Kidney glomerular epithelial cell (primary cell): ENCODE results near the gene MC3R.

ENCODE experiments used
- DNase-seq: peaks from one replicate; lab custom pipeline; 2025; lab: John Stamatoyannopoulos, UW

Gene MC3R

DNA sequence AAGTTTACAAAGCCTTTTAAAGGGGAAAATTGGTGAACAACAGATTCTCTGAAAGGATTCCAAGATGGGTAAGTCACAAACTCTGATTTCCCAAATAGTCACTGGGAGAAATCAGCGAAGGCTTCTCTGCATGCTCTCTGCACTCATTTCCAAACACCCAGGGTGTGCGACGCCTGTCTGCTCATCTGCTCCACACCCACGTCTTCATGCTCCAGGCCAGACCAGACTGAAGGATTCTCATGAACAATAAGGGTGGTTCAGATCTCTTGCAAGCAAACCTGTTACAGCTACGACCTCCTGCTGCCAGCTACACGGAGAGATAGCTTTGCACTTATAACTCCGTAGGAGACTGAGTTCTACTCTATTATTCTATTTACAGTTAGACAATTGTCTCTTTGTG lies 1.4 kb downstream of the MC3R start:
- no peak for DNase-seq

DNA sequence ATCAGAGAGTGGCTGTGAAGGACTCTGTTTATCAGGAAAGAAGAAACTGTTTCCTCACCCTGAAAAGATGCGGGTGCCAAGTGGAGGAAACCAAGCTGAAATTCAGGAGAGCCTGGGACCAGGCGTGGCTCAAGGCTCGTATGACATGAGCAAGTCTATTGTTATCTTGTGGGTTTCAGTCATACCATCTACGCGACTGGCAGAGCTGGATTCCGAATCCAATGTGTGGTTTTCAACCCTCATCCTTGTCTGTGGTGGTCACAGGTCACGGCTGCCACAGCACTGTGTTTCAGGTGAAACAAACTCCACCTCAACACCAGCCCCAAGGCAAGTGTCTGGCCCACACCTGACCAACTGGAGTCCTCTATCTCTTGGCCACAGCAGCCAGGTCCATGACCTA lies 9.1 kb downstream of the MC3R start:
- DNase-seq = no peak

GRCh38 chr20:56259948-56260347 lies 11.4 kb downstream of the MC3R start:
- no peak for DNase-seq

DNA sequence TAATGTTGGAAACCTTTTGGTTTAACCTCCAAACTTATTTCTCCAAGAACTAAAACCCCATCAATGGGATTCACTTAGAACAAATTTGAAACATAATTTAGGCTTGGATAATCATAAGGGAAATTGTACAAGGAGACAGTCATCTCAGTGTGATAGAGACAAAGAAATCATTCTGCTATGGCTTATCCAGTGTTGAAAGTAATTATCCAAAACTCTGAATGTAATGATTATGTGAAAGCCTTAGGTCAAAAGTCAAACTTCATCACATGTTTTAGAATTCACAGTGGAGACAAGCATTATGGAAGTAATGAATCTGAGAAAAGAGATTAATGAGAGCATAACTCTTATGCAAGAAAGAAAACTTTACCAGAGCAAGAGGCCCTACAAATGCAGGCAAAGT lies 20.0 kb downstream of the MC3R start:
- DNase-seq = no peak

- no peak for DNase-seq
These were observed 23.4 kb downstream of the MC3R start for GRCh38 chr20:56271974-56272373.

DNA sequence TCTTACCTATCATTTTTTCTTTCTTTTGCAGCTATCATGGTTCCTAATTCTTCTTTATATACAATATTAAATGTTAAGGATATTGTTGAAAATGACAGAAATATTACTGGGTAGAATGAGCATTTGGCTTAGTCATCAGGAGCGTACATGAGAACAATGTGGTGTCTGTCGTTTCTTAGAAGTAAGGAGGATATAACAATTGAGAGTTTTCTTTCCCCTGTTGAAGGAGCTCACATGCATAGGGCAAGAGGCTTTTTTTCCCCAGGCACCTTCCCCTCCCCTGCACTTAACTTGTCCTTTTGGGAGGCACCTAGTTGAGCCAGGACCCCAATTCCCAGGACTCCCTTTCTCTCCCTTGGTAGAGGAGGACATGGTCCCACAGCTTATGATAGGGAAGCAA lies 25.0 kb downstream of the MC3R start:
- no peak for DNase-seq

DNA sequence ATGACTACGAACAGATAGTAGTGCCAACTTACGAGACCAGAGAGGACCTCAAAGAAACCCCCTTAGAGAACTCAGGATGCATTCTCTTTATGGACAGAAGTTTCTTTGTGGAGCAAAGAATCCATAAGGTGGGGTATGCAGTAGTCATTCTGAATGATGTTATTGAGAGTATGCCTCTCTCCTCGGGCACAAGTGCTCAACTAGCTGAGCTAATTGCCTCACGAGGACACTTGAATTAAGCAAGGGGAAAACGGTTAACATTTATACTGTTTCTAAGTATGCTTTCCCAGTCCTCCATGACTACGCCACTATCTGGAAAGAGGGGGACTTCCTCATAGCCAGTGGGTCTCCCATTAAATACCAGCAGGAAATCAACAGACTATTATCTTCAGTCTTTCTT lies 25.6 kb downstream of the MC3R start:
- DNase-seq = no peak

DNA sequence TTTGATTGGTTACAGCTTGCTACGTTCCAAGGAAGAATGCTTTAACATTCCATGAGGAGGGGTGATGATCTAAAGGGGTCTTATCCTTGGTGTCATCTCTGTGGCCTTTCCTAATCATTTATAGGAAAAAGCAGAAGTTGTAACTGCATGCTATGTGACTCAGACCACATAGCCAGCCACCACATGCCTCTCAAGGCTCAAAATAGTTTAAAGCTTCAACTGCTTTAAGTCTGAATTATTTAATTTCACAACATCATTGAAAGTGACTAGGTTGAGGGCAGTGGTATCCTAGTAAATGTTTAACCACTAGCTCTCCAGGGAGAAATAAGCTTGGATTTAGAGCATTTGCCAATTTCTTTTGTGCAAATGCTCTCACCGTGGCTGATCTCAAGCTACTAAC lies 29.7 kb downstream of the MC3R start:
- no peak for DNase-seq

DNA sequence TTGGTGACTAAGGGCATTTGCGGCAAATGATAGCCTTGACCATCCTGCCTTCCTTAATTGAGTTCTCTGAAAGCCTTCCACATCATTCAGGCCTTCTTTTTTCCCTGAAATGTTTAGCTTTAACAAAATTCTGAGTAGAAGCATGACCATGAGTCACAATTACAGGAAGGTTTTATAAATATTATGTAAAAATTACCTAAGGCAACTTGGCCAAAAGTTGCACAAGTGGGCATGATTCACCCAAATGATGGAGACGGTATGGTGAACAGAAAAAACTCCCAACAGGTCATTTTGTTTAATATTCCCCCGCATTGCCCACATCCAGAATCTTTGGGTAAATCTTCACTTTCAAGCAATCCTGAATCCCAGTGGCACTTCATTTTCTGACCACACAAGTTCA lies 37.0 kb downstream of the MC3R start:
- DNase-seq = no peak

DNA sequence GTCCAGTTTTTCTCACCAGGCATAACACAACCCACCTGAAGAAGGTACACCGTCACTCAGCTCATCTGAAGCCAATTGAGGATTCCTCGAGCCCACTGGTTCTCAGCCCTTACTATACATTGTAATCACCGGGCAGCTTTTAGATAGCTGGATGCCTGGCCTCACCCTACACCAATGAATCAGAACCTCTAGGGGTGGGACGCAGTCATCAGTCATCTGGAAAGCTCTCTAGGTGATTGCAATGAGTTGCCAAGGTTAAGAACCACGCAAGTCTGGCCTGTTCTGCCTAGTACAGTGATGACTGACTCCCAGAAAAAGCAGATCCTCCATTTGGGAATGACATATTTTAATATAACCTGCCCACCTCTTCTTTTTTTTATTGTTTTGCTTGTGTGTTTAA lies 41.1 kb downstream of the MC3R start:
- DNase-seq = no peak

DNA sequence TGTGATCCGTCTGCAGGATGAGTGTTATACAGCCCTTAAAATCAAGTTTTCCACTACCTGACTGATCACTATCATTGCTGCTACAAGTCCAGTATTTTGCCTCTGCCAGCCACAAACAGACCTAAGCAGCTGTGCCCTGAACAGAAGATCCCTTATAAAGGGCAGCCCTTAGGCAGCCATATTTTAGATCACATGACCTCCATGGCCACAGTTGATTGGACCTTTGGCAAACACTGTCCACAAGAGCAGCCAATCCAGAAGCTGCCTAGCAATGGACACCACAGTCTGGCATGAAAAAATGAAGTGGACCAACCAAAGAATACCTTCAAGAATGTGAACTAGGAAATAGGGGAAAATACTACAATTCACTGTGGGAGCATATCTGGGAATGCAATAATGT lies 50.8 kb downstream of the MC3R start:
- DNase-seq = no peak
